Measurements from ENCODE around the gene AIFM3. TPM values are rescaled to one million over a fixed set of nuclear protein-coding genes. Genes with fewer than 3 reads are reported as not detected.
A peak's percentile ranks its signal among the peaks of the same experiment; 100 is the strongest.

The AIFM3 gene
- total and polyA plus RNA-seq, 2 donors (not counting 1 experiment from before 2014, with no cell fraction given) = 3.0 to 6.0 TPM

DNA sequence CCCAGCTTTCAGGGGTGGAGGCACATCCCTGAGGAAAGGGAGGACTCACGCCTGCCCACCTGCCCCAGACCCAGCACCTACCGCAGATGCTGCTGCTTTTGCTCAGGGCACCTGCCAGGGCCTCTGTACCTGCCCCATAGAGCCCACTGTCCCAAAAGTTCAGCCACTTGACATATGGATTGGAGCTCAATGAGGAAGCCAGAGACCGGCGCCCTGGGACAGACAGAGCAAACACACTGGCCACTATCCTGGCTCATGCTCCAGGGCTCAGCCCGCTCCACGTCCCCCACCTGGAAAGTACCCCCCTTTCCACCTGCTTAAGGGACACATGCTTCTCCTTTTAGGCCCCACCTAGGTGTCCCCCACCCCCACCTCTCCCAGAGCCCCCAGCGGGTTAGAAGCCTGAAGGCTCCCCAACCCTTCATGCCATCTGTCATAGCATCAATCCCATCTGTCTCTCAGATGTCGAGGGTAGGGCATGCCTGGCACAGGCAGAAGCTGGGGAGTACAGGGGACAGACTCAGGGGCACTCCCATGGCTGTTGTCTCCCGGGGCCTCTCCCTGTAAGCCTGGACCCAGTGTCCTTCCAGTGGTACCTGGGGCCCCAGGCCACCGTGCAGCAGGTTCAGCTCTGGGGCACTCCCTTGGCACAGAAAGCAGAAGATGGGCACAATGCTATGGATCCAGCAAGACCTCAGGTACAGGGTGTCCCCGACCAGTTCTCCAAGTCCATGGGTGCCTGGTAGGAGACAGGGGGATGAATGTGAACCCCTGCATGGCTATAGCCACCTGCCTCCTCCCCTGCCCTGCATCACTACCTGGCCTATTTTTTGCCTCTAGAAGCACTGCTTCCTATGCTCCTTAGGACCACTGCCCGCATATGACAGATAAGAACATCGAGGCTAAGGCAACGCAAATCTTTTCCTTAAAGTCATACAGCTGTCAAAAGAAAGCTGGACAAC lies 45.7 kb downstream of the AIFM3 start:
- H3K27me3 ChIP-seq (replicated peaks in 1 of 4; ENCODE audit: control extremely low read depth in 1 of 4, control insufficient read depth in 3 of 4, insufficient read depth in 4 of 4, low read length in 3 of 4) = no peaks in the 10 kb centered on the region
- H2AFZ ChIP-seq (ENCODE audit: insufficient read depth, low read depth, low read length, poor library complexity, severe bottlenecking) = no peak overlapping the region
- H3K27ac Mint-ChIP-seq = no peak overlapping the region
- DNase-seq = no peak
- ATAC-seq (ENCODE audit: low read depth) = no peak
- H3K36me3 ChIP-seq (replicated peaks in 1 of 2; ENCODE audit: control extremely low read depth in 1 of 2, control insufficient read depth in 1 of 2, extremely low read depth in 1 of 2, insufficient read depth in 2 of 2, low read length in 1 of 2) = no peaks in the 10 kb centered on the region
- POLR2A ChIA-PET = interaction anchor here (0.5 to 2.0 kb wide), 2 partner anchors 10 to 604 kb away, joined by 4 to 6 read pairs; no protein-coding TSS in a partner anchor
- H3K4me2 ChIP-seq (replicated peaks; ENCODE audit: low read depth, low read length, poor library complexity, severe bottlenecking) = no peak overlapping the region
- intact Hi-C loops (cut with micrococcal nuclease) = loop anchor here (5.0 kb wide), 1 partner anchor 310 kb away; no protein-coding TSS in a partner anchor
- no peak overlapping the region for H3K4me3 ChIP-seq (ENCODE audit: control extremely low read depth in 1 of 5, extremely low read depth in 1 of 5, insufficient read depth in 1 of 5, low read depth in 2 of 5, low read length in 4 of 5)
- CTCF ChIA-PET = no interaction called here
- H3K4me1 ChIP-seq (ENCODE audit: control insufficient read depth in 2 of 2, insufficient read depth in 2 of 2, low read length in 2 of 2) = peaks cover 14 to 24% of the 10 kb centered on the region in 2 donors
- no peak for TF ChIP-seq EZH2 (IDR thresholded peaks at IDR 0.05; ENCODE audit: borderline replicate concordance, insufficient read depth, low read depth, low read length, poor library complexity, severe bottlenecking)
- TF ChIP-seq, protein P1, sequence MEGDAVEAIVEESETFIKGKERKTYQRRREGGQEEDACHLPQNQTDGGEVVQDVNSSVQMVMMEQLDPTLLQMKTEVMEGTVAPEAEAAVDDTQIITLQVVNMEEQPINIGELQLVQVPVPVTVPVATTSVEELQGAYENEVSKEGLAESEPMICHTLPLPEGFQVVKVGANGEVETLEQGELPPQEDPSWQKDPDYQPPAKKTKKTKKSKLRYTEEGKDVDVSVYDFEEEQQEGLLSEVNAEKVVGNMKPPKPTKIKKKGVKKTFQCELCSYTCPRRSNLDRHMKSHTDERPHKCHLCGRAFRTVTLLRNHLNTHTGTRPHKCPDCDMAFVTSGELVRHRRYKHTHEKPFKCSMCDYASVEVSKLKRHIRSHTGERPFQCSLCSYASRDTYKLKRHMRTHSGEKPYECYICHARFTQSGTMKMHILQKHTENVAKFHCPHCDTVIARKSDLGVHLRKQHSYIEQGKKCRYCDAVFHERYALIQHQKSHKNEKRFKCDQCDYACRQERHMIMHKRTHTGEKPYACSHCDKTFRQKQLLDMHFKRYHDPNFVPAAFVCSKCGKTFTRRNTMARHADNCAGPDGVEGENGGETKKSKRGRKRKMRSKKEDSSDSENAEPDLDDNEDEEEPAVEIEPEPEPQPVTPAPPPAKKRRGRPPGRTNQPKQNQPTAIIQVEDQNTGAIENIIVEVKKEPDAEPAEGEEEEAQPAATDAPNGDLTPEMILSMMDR (IDR thresholded peaks at IDR 0.05) = no peak
- no peaks in the 10 kb centered on the region for H4K20me1 ChIP-seq (ENCODE audit: control insufficient read depth, insufficient read depth, low read length, poor library complexity, severe bottlenecking)
- peak overlapping the region; percentile 94 for H3K4me3 Mint-ChIP-seq
- H3K79me2 ChIP-seq (ENCODE audit: control insufficient read depth, insufficient read depth, low read length) = no peaks in the 10 kb centered on the region
- H3K9ac ChIP-seq (ENCODE audit: low read length) = no peak overlapping the region
- H3K27me3 Mint-ChIP-seq = no peaks in the 10 kb centered on the region
- H3K9me3 Mint-ChIP-seq (ENCODE audit: insufficient read depth) = no peaks in the 10 kb centered on the region
- no peaks in the 10 kb centered on the region for H3K9me3 ChIP-seq (ENCODE audit: control extremely low read depth in 1 of 3, control insufficient read depth in 2 of 3, insufficient read depth in 1 of 3, low read length in 2 of 3)
- peak overlapping the region in 1 of 2 donors; percentile 74 for H3K27ac ChIP-seq (ENCODE audit: low read length in 2 of 2)
- peaks cover 24% of the 10 kb centered on the region for H3K4me1 Mint-ChIP-seq
- WGBS (ENCODE audit: insufficient coverage) = 97% methylated on average over 11 of the region's 14 CpGs
